H9 (cell line): ENCODE data around the gene VIM. TPM values are rescaled to one million over a fixed set of nuclear protein-coding genes. Genes with fewer than 3 reads are reported as not detected.

Source experiments
- DNase-seq: peaks from one replicate; pipeline ENCODE4 v3.0.0-alpha.2; 2017
- H2AFZ ChIP-seq: one replicate; pipeline ENCODE4 v1.6.1; 2013; ENCODE audit warnings: mild to moderate bottlenecking, low read length, control low read depth, moderate library complexity
- H2AK5ac ChIP-seq: 2 replicates; pipeline ENCODE4 v1.6.1; 2013; ENCODE audit warnings: low read length, control low read depth, mixed read lengths; ENCODE audit not compliant: insufficient read length
- H2BK120ac ChIP-seq: one replicate; pipeline ENCODE4 v1.6.1; 2013; ENCODE audit warnings: low read depth, mild to moderate bottlenecking, low read length, control low read depth, inconsistent platforms; ENCODE audit not compliant: poor library complexity, severe bottlenecking
- H2BK12ac ChIP-seq: 2 replicates; pipeline ENCODE4 v1.6.1; 2013; ENCODE audit warnings: low read length, control low read depth, mixed read lengths, low read depth; ENCODE audit not compliant: insufficient read length
- H2BK15ac ChIP-seq: 2 replicates; pipeline ENCODE4 v1.6.1; 2013; ENCODE audit warnings: low read depth, low read length, control low read depth
- H2BK20ac ChIP-seq: one replicate; pipeline ENCODE4 v1.6.1; 2013; ENCODE audit warnings: low read depth, mild to moderate bottlenecking, low read length, control low read depth, inconsistent platforms; ENCODE audit not compliant: poor library complexity, severe bottlenecking
- H2BK5ac ChIP-seq: 2 replicates; pipeline ENCODE4 v1.6.1; 2013; ENCODE audit warnings: low read length, control low read depth, mixed read lengths; ENCODE audit not compliant: insufficient read length
- H3K14ac ChIP-seq: 2 replicates; pipeline ENCODE4 v1.6.1; 2013; ENCODE audit warnings: low read length, control low read depth; ENCODE audit not compliant: insufficient read depth
- H3K18ac ChIP-seq: 2 replicates; pipeline ENCODE4 v1.6.1; 2013; ENCODE audit warnings: low read depth, mild to moderate bottlenecking, mixed read lengths, low read length, control low read depth; ENCODE audit not compliant: insufficient read length
- H3K23ac ChIP-seq: 2 replicates; pipeline ENCODE4 v1.6.1; 2013; ENCODE audit warnings: low read length, control low read depth, mixed read lengths, low read depth; ENCODE audit not compliant: insufficient read length
- H3K23me2 ChIP-seq: 2 replicates; pipeline ENCODE4 v1.6.1; 2013; ENCODE audit warnings: low read depth, mild to moderate bottlenecking, mixed read lengths, low read length, control low read depth; ENCODE audit not compliant: insufficient read length, poor library complexity, severe bottlenecking
- H3K27ac ChIP-seq: 2 replicates; pipeline ENCODE4 v1.5.1; 2013; ENCODE audit warnings: low read length, control low read depth, mixed read lengths, low read depth; ENCODE audit not compliant: insufficient read length
- H3K27me3 ChIP-seq: 2 replicates; pipeline ENCODE4 v1.6.1; 2013; ENCODE audit warnings: low read length, control low read depth, inconsistent platforms; ENCODE audit not compliant: insufficient read depth
- H3K4ac ChIP-seq: 2 replicates; pipeline ENCODE4 v1.6.1; 2013; ENCODE audit warnings: low read depth, mild to moderate bottlenecking, control low read depth, inconsistent platforms, low read length, moderate library complexity
- H3K4me1 ChIP-seq: 2 replicates; pipeline ENCODE4 v1.6.1; 2013; ENCODE audit warnings: low read length, control low read depth, inconsistent platforms; ENCODE audit not compliant: insufficient read depth
- H3K4me2 ChIP-seq: 2 replicates; pipeline ENCODE4 v1.6.1; 2013; ENCODE audit warnings: low read length, control low read depth, mixed read lengths; ENCODE audit not compliant: insufficient read length, insufficient read depth
- H3K56ac ChIP-seq: 2 replicates; pipeline ENCODE4 v1.6.1; 2013; ENCODE audit warnings: low read depth, mild to moderate bottlenecking, mixed read lengths, low read length, control low read depth; ENCODE audit not compliant: insufficient read length
- H3K79me1 ChIP-seq: 2 replicates; pipeline ENCODE4 v1.6.1; 2013; ENCODE audit warnings: low read depth, mild to moderate bottlenecking, moderate library complexity, low read length, control low read depth, inconsistent platforms; ENCODE audit not compliant: insufficient read depth, poor library complexity, severe bottlenecking
- H3K79me2 ChIP-seq: 2 replicates; pipeline ENCODE4 v1.6.1; 2013; ENCODE audit warnings: low read length, control low read depth, inconsistent platforms; ENCODE audit not compliant: insufficient read depth
- H3K9ac ChIP-seq: 2 replicates; pipeline ENCODE4 v1.6.1; 2013; ENCODE audit warnings: low read length, control low read depth, mixed read lengths; ENCODE audit not compliant: insufficient read length; ENCODE audit errors: extremely low read depth
- H3K9me3 ChIP-seq: one replicate; pipeline ENCODE4 v1.6.1; 2013; ENCODE audit warnings: low read depth, low read length, inconsistent platforms; ENCODE audit not compliant: control insufficient read depth
- H3T11ph ChIP-seq: one replicate; pipeline ENCODE4 v1.6.1; 2013; ENCODE audit warnings: mild to moderate bottlenecking, low read length, control low read depth, inconsistent platforms
- H4K20me1 ChIP-seq: one replicate; pipeline ENCODE4 v1.6.1; 2013; ENCODE audit not compliant: control insufficient read depth, insufficient read length, insufficient read depth
- H4K5ac ChIP-seq: 2 replicates; pipeline ENCODE4 v1.6.1; 2013; ENCODE audit warnings: low read depth, mild to moderate bottlenecking, mixed read lengths, low read length, control low read depth; ENCODE audit not compliant: insufficient read length
- H4K8ac ChIP-seq: replicated peaks from 2 replicates; pipeline ENCODE4 v1.6.1; 2013; ENCODE audit warnings: low read length, control low read depth, mixed read lengths, low read depth; ENCODE audit not compliant: insufficient read length
- H4K91ac ChIP-seq: 2 replicates; pipeline ENCODE4 v1.6.1; 2013; ENCODE audit warnings: low read depth, mild to moderate bottlenecking, moderate library complexity, mixed read lengths, low read length, control low read depth; ENCODE audit not compliant: insufficient read length
- H3K27ac Mint-ChIP-seq, 3 experiments: 2 replicates in 2 of 3; 3 replicates in 1 of 3; pipeline ENCODE4 v1.8.0; 2020 to 2021; ENCODE audit warnings: mixed read lengths in 3 of 3, mild to moderate bottlenecking in 1 of 3, moderate library complexity in 1 of 3
- H3K27me3 Mint-ChIP-seq: 2 replicates; pipeline ENCODE4 v1.8.0; 2021; ENCODE audit warnings: low read depth, mild to moderate bottlenecking, moderate library complexity, mixed read lengths
- H3K36me3 Mint-ChIP-seq, 3 experiments: 2 replicates in 2 of 3; 3 replicates in 1 of 3; pipeline ENCODE4 v1.8.0; 2020 to 2021; ENCODE audit warnings: low read depth in 3 of 3, mixed read lengths in 3 of 3; ENCODE audit not compliant: insufficient read depth in 1 of 3
- H3K4me1 Mint-ChIP-seq, 2 experiments: 2 replicates each; pipeline ENCODE4 v1.8.0; 2020; ENCODE audit warnings: mixed read lengths in 2 of 2
- H3K4me3 Mint-ChIP-seq, 2 experiments: 2 replicates in 1 of 2; 3 replicates in 1 of 2; pipeline ENCODE4 v1.8.0; 2020 to 2021; ENCODE audit warnings: mild to moderate bottlenecking in 2 of 2, mixed read lengths in 2 of 2, moderate library complexity in 1 of 2
- H3K9me3 Mint-ChIP-seq, 2 experiments: 2 replicates in 1 of 2; 3 replicates in 1 of 2; pipeline ENCODE4 v1.8.0; 2020; ENCODE audit warnings: mild to moderate bottlenecking in 2 of 2, mixed read lengths in 2 of 2, moderate library complexity in 1 of 2
- CTCF ChIP-seq: fragments of 200-600 bp; sonication (generic); conservative IDR thresholded peaks from 3 replicates; pipeline ENCODE4 v1.8.0; 2021; ENCODE audit warnings: antibody characterized with exemption, mild to moderate bottlenecking
- WGBS: extraction: QIAGEN DNeasy Blood & Tissue Kit; methylation state at CpG from one replicate; pipeline ENCODE4 v1.1.7; 2013; ENCODE audit warnings: missing lambda C conversion rate, low lambda C conversion rate, mixed read lengths; ENCODE audit not compliant: insufficient read length; ENCODE audit errors: extremely low coverage; 5-methylcytosine and 5-hydroxymethylcytosine counted together
- total RNA-seq: library from RNA; stranded (reverse); gene quantifications from 2 replicates; pipeline ENCODE4 v1.2.1, GENCODE V29; 2021

VIM gene
- total RNA-seq, 1 experiment from 2014 or later: 232 TPM

DNA sequence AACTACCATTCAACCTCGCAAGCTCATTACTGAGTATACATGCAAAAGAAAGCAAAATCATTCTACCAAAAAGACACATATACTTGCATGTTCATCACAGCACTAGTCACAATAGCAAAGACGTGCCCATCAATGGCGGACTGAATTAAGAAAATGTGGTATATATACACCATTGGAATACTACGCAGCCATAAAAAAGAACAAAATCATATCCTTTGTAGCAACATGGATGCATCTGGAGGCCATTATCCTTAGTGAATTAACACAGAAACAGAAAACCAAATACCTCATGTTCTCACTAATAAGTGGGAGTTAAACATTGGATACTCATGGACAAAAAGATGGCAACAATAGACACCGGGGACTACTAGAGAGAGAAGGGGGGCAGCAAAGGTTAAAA is 33.0 kb upstream of the VIM start:
- Histone ChIP-seq H2AFZ (no peak overlapping the region), H3K4me2 (no peak overlapping the region), H3K23ac (no peak overlapping the region), H2BK20ac (no peak overlapping the region), H3K56ac (no peak overlapping the region), H2BK5ac (no peak overlapping the region), H3K27me3 (no peaks in the 10 kb centered on the region), H3K23me2 (peaks cover 3% of the 10 kb centered on the region), H3K4me1 (no peaks in the 10 kb centered on the region; the same call in 1 of the 2 replicates), H3K4ac (no peak overlapping the region), H2BK120ac (no peak overlapping the region), H2BK15ac (no peak overlapping the region), H3K9ac (no peak overlapping the region), H2AK5ac (no peak overlapping the region), H3K79me2 (no peaks in the 10 kb centered on the region), H3K27ac (no peak overlapping the region), H3K9me3 (no peaks in the 10 kb centered on the region), H4K91ac (no peak overlapping the region), H3K79me1 (peaks cover 2% of the 10 kb centered on the region), H4K20me1 (no peaks in the 10 kb centered on the region), H4K5ac (no peak overlapping the region), H2BK12ac (no peak overlapping the region), H3K14ac (no peak overlapping the region), H4K8ac (no peak overlapping the region), H3K18ac (no peak overlapping the region), H3T11ph (no peak overlapping the region)
- Mint-ChIP-seq H3K4me3 (no peak overlapping the region), H3K36me3 (peaks cover 0 to 6% (median 0%) of the 10 kb centered on the region in 3 experiments; a peak in 3 of 7 replicates), H3K27ac (no peak overlapping the region), H3K4me1 (peaks cover 41 to 45% of the 10 kb centered on the region in 2 experiments), H3K27me3 (no peaks in the 10 kb centered on the region), H3K9me3 (peaks cover 2 to 7% of the 10 kb centered on the region in 2 experiments; a peak in 4 of 5 replicates)
- WGBS: no CpG with 5 or more reads among the region's 5 CpGs
- TF ChIP-seq CTCF: no peak
- DNase-seq: no peak
